CD4-positive, alpha-beta memory T cell (primary cell): ENCODE results near the gene ALDH1A3. TPM values are rescaled to one million over a fixed set of nuclear protein-coding genes. Genes with fewer than 3 reads are reported as not detected.

Source experiments
- CTCF ChIA-PET: fragments of 350-600 bp; sonication (Branson Sonifier 250); formaldehyde crosslinking; loops from one replicate; lab custom pipeline; 2021; ENCODE audit warnings: inconsistent platforms; ENCODE audit not compliant: partially characterized antibody; lab: Charles Lee
- POLR2A ChIA-PET: fragments of 350-600 bp; sonication (Branson Sonifier 250); formaldehyde crosslinking; loops from one replicate; lab custom pipeline; 2021; ENCODE audit not compliant: partially characterized antibody; lab: Charles Lee
- DNase-seq, 5 donors: peaks; one replicate each; pipeline versions ENCODE4 v3.0.0 to v3.0.0-alpha.2; 2020 to 2022; ENCODE audit warnings: mixed read lengths in 1 of 5
- H3K27ac ChIP-seq: one replicate; pipeline ENCODE4 v1.7.0; 2013; ENCODE audit warnings: low read depth, low read length
- H3K27me3 ChIP-seq: 2 replicates; pipeline ENCODE4 v1.7.0; 2013; ENCODE audit warnings: mild to moderate bottlenecking, low read length, moderate library complexity; ENCODE audit not compliant: insufficient read depth
- H3K36me3 ChIP-seq: 2 replicates; pipeline ENCODE4 v1.7.0; 2013; ENCODE audit warnings: mild to moderate bottlenecking, low read length, moderate library complexity; ENCODE audit not compliant: insufficient read depth
- H3K4me1 ChIP-seq: 2 replicates; pipeline ENCODE4 v1.7.0; 2013; ENCODE audit warnings: mild to moderate bottlenecking, low read length, moderate library complexity; ENCODE audit not compliant: insufficient read depth
- H3K4me3 ChIP-seq, 2 donors: one replicate each; pipeline ENCODE4 v1.7.0; 2013; ENCODE audit warnings: low read length in 2 of 2, mild to moderate bottlenecking in 1 of 2
- H3K9me3 ChIP-seq, 2 donors: one replicate each; pipeline ENCODE4 v1.7.0; 2013; ENCODE audit warnings: low read length in 2 of 2, control low read depth in 1 of 2; ENCODE audit not compliant: control insufficient read depth in 1 of 2
- H3K27ac Mint-ChIP-seq, 7 donors: one replicate each; pipeline ENCODE4 v1.8.0; 2020 to 2021; ENCODE audit warnings: mixed read lengths in 7 of 7, mild to moderate bottlenecking in 6 of 7, inconsistent platforms in 3 of 7, moderate library complexity in 3 of 7
- H3K27me3 Mint-ChIP-seq, 2 donors: one replicate each; pipeline ENCODE4 v1.8.0; 2020 to 2021; ENCODE audit warnings: mixed read lengths in 2 of 2
- H3K36me3 Mint-ChIP-seq, 2 donors: one replicate each; pipeline ENCODE4 v1.8.0; 2020 to 2021; ENCODE audit warnings: mixed read lengths in 2 of 2, inconsistent platforms in 1 of 2, mild to moderate bottlenecking in 1 of 2
- H3K4me1 Mint-ChIP-seq, 4 donors: one replicate each; pipeline ENCODE4 v1.8.0; 2020 to 2021; ENCODE audit warnings: mixed read lengths in 4 of 4, mild to moderate bottlenecking in 1 of 4
- H3K4me3 Mint-ChIP-seq, 8 donors: one replicate each; pipeline ENCODE4 v1.8.0; 2020 to 2021; ENCODE audit warnings: mixed read lengths in 8 of 8, mild to moderate bottlenecking in 7 of 8, moderate library complexity in 6 of 8, inconsistent platforms in 3 of 8
- H3K9me3 Mint-ChIP-seq, 8 donors: one replicate each; pipeline ENCODE4 v1.8.0; 2020 to 2021; ENCODE audit warnings: mixed read lengths in 8 of 8, mild to moderate bottlenecking in 5 of 8, inconsistent platforms in 3 of 8, moderate library complexity in 1 of 8
- intact Hi-C: fragments of 100-400 bp; cut with micrococcal nuclease; formaldehyde crosslinking; loops from one replicate; pipeline ENCODE4 v1.15.1; 2023
- polyA plus RNA-seq, 2 donors: library from polyadenylated mRNA; unstranded; fragments of 300-500 nt; fragmentation: Illumina TruSeq; gene quantifications; one replicate each; pipeline ENCODE4 v1.2.3, GENCODE V29; 2021
- total RNA-seq, 2 experiments: library from RNA; stranded (reverse); gene quantifications; one replicate each; pipeline ENCODE4 v1.2.3, GENCODE V29; 2021

ALDH1A3 gene
- total and polyA plus RNA-seq, 4 experiments from 2014 or later, result not detected

GRCh38 chr15:100891307-100892012 lies 11.8 kb downstream of the ALDH1A3 start:
- intact Hi-C loops, result no loop called here
- CTCF ChIA-PET, result no interaction called here
- H3K36me3 Mint-ChIP-seq, result no peaks in the 10 kb centered on the region

GRCh38 chr15:100892013-100892355 lies 12.4 kb downstream of the ALDH1A3 start:
- Mint-ChIP-seq H3K9me3 (no peaks in the 10 kb centered on the region), H3K4me3 (no peak overlapping the region), H3K27ac (no peak overlapping the region), H3K4me1 (peaks cover 0 to 4% (median 0%) of the 10 kb centered on the region in 4 donors), H3K36me3 (no peaks in the 10 kb centered on the region), H3K27me3 (peaks cover 34 to 41% of the 10 kb centered on the region in 2 donors)
- intact Hi-C loops, result no loop called here
- ChIA-PET CTCF (no interaction called here), POLR2A (no interaction called here)
- Histone ChIP-seq H3K27me3 (peaks cover 8% of the 10 kb centered on the region), H3K4me1 (no peaks in the 10 kb centered on the region), H3K36me3 (no peaks in the 10 kb centered on the region), H3K9me3 (no peaks in the 10 kb centered on the region), H3K4me3 (no peak overlapping the region), H3K27ac (no peak overlapping the region)
- DNase-seq, result no peak

More at GRCh38 chr15:100891307-100892012, 11.8 kb downstream of the ALDH1A3 start:
- no peak overlapping the region for H3K27ac Mint-ChIP-seq
- Histone ChIP-seq H3K27ac (no peak overlapping the region), H3K4me1 (no peaks in the 10 kb centered on the region), H3K4me3 (no peak overlapping the region), H3K27me3 (peaks cover 8% of the 10 kb centered on the region), H3K9me3 (no peaks in the 10 kb centered on the region), H3K36me3 (no peaks in the 10 kb centered on the region)
- H3K9me3 Mint-ChIP-seq, result no peaks in the 10 kb centered on the region
- no peak overlapping the region for H3K4me3 Mint-ChIP-seq
- H3K4me1 Mint-ChIP-seq, result peaks cover 0 to 4% (median 0%) of the 10 kb centered on the region in 4 donors
- DNase-seq, result no peak
- peaks cover 35 to 41% of the 10 kb centered on the region in 2 donors for H3K27me3 Mint-ChIP-seq
- POLR2A ChIA-PET, result no interaction called here

GRCh38 chr15:100893261-100893963 lies 13.8 kb downstream of the ALDH1A3 start:
- Mint-ChIP-seq H3K4me1 (peaks cover 0 to 4% (median 0%) of the 10 kb centered on the region in 4 donors), H3K36me3 (no peaks in the 10 kb centered on the region), H3K9me3 (no peaks in the 10 kb centered on the region), H3K4me3 (no peak overlapping the region), H3K27ac (peak overlapping the region in 1 of 7 donors; percentile 42), H3K27me3 (peaks cover 31 to 39% of the 10 kb centered on the region in 2 donors)
- no peak overlapping the region for H3K27ac ChIP-seq
- intact Hi-C loops, result no loop called here
- no peak overlapping the region for H3K4me3 ChIP-seq
- ChIA-PET CTCF (no interaction called here), POLR2A (no interaction called here)
- H3K36me3 ChIP-seq, result no peaks in the 10 kb centered on the region
- DNase-seq, result no peak
- H3K4me1 ChIP-seq, result no peaks in the 10 kb centered on the region
- no peaks in the 10 kb centered on the region for H3K9me3 ChIP-seq
- peaks cover 8% of the 10 kb centered on the region for H3K27me3 ChIP-seq

- Mint-ChIP-seq H3K4me1 (peaks cover 0 to 4% (median 0%) of the 10 kb centered on the region in 4 donors), H3K27me3 (peaks cover 31 to 36% of the 10 kb centered on the region in 2 donors), H3K36me3 (no peaks in the 10 kb centered on the region), H3K27ac (no peak overlapping the region), H3K4me3 (no peak overlapping the region), H3K9me3 (no peaks in the 10 kb centered on the region)
- POLR2A ChIA-PET, result no interaction called here
- no peaks in the 10 kb centered on the region for H3K4me1 ChIP-seq
- peaks cover 8% of the 10 kb centered on the region for H3K27me3 ChIP-seq
- CTCF ChIA-PET, result no interaction called here
- no peaks in the 10 kb centered on the region for H3K9me3 ChIP-seq
- intact Hi-C loops, result no loop called here
- H3K4me3 ChIP-seq, result no peak overlapping the region
- no peaks in the 10 kb centered on the region for H3K36me3 ChIP-seq
- no peak for DNase-seq
- H3K27ac ChIP-seq, result no peak overlapping the region
Measured at GRCh38 chr15:100893964-100894295, 14.3 kb downstream of the ALDH1A3 start.

GRCh38 chr15:100895721-100896120 lies 16.1 kb downstream of the ALDH1A3 start:
- Histone ChIP-seq H3K4me3 (no peak overlapping the region), H3K27me3 (peaks cover 4% of the 10 kb centered on the region), H3K9me3 (no peaks in the 10 kb centered on the region), H3K36me3 (no peaks in the 10 kb centered on the region), H3K27ac (no peak overlapping the region), H3K4me1 (no peaks in the 10 kb centered on the region)
- Mint-ChIP-seq H3K36me3 (no peaks in the 10 kb centered on the region), H3K9me3 (no peaks in the 10 kb centered on the region), H3K27ac (no peak overlapping the region), H3K27me3 (peaks cover 18 to 26% of the 10 kb centered on the region in 2 donors), H3K4me1 (no peaks in the 10 kb centered on the region), H3K4me3 (no peak overlapping the region)
- no peak for DNase-seq
- CTCF ChIA-PET, result interaction anchor here (1.7 kb wide), 1 partner anchor 10 kb away, joined by 5 read pairs; no protein-coding TSS in a partner anchor
- POLR2A ChIA-PET, result no interaction called here
- intact Hi-C loops, result no loop called here

- Histone ChIP-seq H3K36me3 (no peaks in the 10 kb centered on the region), H3K27me3 (no peaks in the 10 kb centered on the region), H3K4me3 (no peak overlapping the region), H3K27ac (no peak overlapping the region), H3K4me1 (no peaks in the 10 kb centered on the region), H3K9me3 (no peaks in the 10 kb centered on the region)
- H3K4me3 Mint-ChIP-seq, result no peak overlapping the region
- intact Hi-C loops, result no loop called here
- ChIA-PET POLR2A (no interaction called here), CTCF (no interaction called here)
- no peak overlapping the region for H3K27ac Mint-ChIP-seq
- H3K27me3 Mint-ChIP-seq, result peaks cover 7 to 19% of the 10 kb centered on the region in 2 donors
- H3K9me3 Mint-ChIP-seq, result no peaks in the 10 kb centered on the region
- DNase-seq, result no peak
- no peaks in the 10 kb centered on the region for H3K36me3 Mint-ChIP-seq
- H3K4me1 Mint-ChIP-seq, result no peaks in the 10 kb centered on the region
Measured at GRCh38 chr15:100897221-100898151, 17.9 kb downstream of the ALDH1A3 start.

- intact Hi-C loops, result no loop called here
- H3K4me3 Mint-ChIP-seq, result no peak overlapping the region
- ChIA-PET POLR2A (no interaction called here), CTCF (no interaction called here)
- H3K9me3 Mint-ChIP-seq, result no peaks in the 10 kb centered on the region
- no peaks in the 10 kb centered on the region for H3K4me1 Mint-ChIP-seq
- H3K9me3 ChIP-seq, result no peaks in the 10 kb centered on the region
- H3K27me3 ChIP-seq, result no peaks in the 10 kb centered on the region
- no peaks in the 10 kb centered on the region for H3K4me1 ChIP-seq
- H3K36me3 Mint-ChIP-seq, result no peaks in the 10 kb centered on the region
- no peak overlapping the region for H3K4me3 ChIP-seq
- H3K27me3 Mint-ChIP-seq, result peaks cover 8 to 14% of the 10 kb centered on the region in 2 donors
- DNase-seq, result no peak
- H3K27ac Mint-ChIP-seq, result no peak overlapping the region
- H3K27ac ChIP-seq, result no peak overlapping the region
- H3K36me3 ChIP-seq, result no peaks in the 10 kb centered on the region
Measured at GRCh38 chr15:100898152-100898490, 18.5 kb downstream of the ALDH1A3 start.
